ENCODE measurements around the gene ARHGEF18. TPM values are rescaled to one million over a fixed set of nuclear protein-coding genes. Genes with fewer than 3 reads are reported as not detected.

The ARHGEF18 gene
- total RNA-seq, 1 experiment from 2014 or later: 38.3 TPM

GRCh38 chr19:7326105-7326877, 22.4 kb upstream of the ARHGEF18 start:
- DNase-seq: peak; percentile 89
- Histone ChIP-seq H3K79me2 (ENCODE audit: insufficient read depth, low read length) (no peaks in the 10 kb centered on the region), H3K4me1 (ENCODE audit: insufficient read depth, low read length) (no peaks in the 10 kb centered on the region), H3K56ac (ENCODE audit: insufficient read length, low read depth, low read length) (no peak overlapping the region), H2BK12ac (ENCODE audit: insufficient read length, low read depth, low read length) (no peak overlapping the region), H3K27me3 (ENCODE audit: insufficient read depth, low read length) (no peaks in the 10 kb centered on the region), H2BK120ac (ENCODE audit: low read depth, low read length, poor library complexity, severe bottlenecking) (no peak overlapping the region), H3K9ac (ENCODE audit: extremely low read depth, insufficient read length, low read length) (no peak overlapping the region), H3K14ac (ENCODE audit: insufficient read depth, low read length) (no peak overlapping the region), H2BK20ac (ENCODE audit: low read depth, low read length, poor library complexity, severe bottlenecking) (no peak overlapping the region), H2BK15ac (ENCODE audit: low read depth, low read length) (no peak overlapping the region), H3K23me2 (ENCODE audit: insufficient read length, low read depth, low read length, poor library complexity, severe bottlenecking) (no peaks in the 10 kb centered on the region), H3T11ph (ENCODE audit: low read length) (no peak overlapping the region), H3K4ac (ENCODE audit: low read depth, low read length) (no peak overlapping the region), H2AFZ (ENCODE audit: low read length) (no peak overlapping the region), H4K5ac (ENCODE audit: insufficient read length, low read depth, low read length) (no peak overlapping the region), H4K20me1 (ENCODE audit: control insufficient read depth, insufficient read depth, insufficient read length) (no peaks in the 10 kb centered on the region), H2AK5ac (ENCODE audit: insufficient read length, low read length) (no peak overlapping the region), H3K27ac (ENCODE audit: insufficient read length, low read depth, low read length) (no peak overlapping the region), H4K8ac (replicated peaks; ENCODE audit: insufficient read length, low read depth, low read length) (no peak overlapping the region), H3K4me2 (ENCODE audit: insufficient read depth, insufficient read length, low read length) (no peak overlapping the region), H3K9me3 (ENCODE audit: control insufficient read depth, low read depth, low read length) (no peaks in the 10 kb centered on the region), H3K18ac (ENCODE audit: insufficient read length, low read depth, low read length) (no peak overlapping the region), H3K23ac (ENCODE audit: insufficient read length, low read depth, low read length) (no peak overlapping the region), H2BK5ac (ENCODE audit: insufficient read length, low read length) (no peak overlapping the region), H3K79me1 (ENCODE audit: insufficient read depth, low read depth, low read length, poor library complexity, severe bottlenecking) (no peaks in the 10 kb centered on the region), H4K91ac (ENCODE audit: insufficient read length, low read depth, low read length) (no peak overlapping the region)
- Mint-ChIP-seq H3K27me3 (ENCODE audit: low read depth) (peaks cover 2% of the 10 kb centered on the region), H3K9me3 (peaks cover 8% of the 10 kb centered on the region in 2 experiments; a peak in 2 of 5 replicates), H3K4me3 (no peak overlapping the region), H3K27ac (no peak overlapping the region), H3K4me1 (no peaks in the 10 kb centered on the region), H3K36me3 (ENCODE audit: insufficient read depth in 1 of 3, low read depth in 3 of 3) (peaks cover 0 to 3% (median 0%) of the 10 kb centered on the region in 3 experiments; a peak in 1 of 7 replicates)
- WGBS (ENCODE audit: extremely low coverage, insufficient read length, low lambda C conversion rate): no CpG with 5 or more reads among the region's 10 CpGs
- TF ChIP-seq CTCF (conservative IDR thresholded peaks at IDR 0.05): peak; percentile 83

All from H9 (cell line).